HG03139 (cell line): Measurements from ENCODE around the gene AREL1.
"Not testable (repeated sequence)": the region's sequence is repeated elsewhere in the genome, so short reads cannot be mapped to it uniquely, and the experiment has no call there.

Experiments used
- ATAC-seq: cut with Tn5 transposase; IDR thresholded peaks from one replicate; pipeline ENCODE4 v1.9.1; 2021; ENCODE audit not compliant: unreplicated experiment

The AREL1 gene, protein sequence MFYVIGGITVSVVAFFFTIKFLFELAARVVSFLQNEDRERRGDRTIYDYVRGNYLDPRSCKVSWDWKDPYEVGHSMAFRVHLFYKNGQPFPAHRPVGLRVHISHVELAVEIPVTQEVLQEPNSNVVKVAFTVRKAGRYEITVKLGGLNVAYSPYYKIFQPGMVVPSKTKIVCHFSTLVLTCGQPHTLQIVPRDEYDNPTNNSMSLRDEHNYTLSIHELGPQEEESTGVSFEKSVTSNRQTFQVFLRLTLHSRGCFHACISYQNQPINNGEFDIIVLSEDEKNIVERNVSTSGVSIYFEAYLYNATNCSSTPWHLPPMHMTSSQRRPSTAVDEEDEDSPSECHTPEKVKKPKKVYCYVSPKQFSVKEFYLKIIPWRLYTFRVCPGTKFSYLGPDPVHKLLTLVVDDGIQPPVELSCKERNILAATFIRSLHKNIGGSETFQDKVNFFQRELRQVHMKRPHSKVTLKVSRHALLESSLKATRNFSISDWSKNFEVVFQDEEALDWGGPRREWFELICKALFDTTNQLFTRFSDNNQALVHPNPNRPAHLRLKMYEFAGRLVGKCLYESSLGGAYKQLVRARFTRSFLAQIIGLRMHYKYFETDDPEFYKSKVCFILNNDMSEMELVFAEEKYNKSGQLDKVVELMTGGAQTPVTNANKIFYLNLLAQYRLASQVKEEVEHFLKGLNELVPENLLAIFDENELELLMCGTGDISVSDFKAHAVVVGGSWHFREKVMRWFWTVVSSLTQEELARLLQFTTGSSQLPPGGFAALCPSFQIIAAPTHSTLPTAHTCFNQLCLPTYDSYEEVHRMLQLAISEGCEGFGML

DNA sequence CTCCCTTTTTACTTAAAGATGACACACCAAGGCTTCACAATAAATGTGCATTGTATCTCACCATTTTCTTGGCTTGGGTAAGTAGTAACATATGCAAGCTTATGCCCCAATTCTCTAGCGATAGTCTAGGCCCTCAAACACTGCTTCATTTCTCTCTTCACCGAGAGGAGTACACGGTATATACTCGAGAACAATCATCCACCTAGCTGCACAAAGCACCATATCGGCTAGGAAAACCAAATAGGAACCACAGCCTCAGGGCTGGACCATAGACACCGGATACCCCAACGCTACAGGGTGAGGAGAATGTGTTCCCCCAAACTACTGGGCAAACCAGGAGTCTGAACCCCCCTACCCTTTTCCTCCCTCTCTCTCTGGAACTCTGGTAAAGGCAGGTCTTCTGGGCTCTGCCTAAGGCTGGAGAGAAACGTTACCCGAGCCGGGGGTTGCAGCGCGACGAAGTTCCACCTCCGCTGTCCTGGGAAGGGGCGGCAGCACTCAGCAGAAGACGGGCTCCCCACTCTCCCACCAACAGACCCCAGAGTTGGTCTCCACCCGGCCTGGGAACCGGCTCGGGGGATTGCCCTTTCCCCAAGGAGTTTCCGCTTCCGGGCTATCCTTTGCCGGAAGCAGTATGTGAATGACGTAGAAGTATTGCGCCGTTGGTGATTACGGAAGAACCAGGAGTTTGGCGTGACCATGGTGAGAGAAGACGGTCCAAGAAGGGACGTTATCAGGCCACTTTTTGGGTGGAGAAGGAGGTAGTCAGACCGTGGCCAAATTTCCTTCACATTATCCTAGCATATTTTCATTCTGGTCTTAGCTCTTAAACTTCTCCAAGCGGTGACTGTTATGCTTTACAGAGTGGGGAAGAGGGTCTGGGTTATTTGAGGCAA, at the start of gene AREL1, which contains the start of gene FCF1:
TSS of gene AREL1 (minus strand) at position 582 of the 896 bp plus-strand sequence. CDS start 27,465 bp downstream, outside the sequence.
TSS of gene FCF1 (plus strand) at position 646 of the 896 bp plus-strand sequence. CDS start at position 700, 54 bp downstream.
- ATAC-seq = peak; percentile 92

DNA sequence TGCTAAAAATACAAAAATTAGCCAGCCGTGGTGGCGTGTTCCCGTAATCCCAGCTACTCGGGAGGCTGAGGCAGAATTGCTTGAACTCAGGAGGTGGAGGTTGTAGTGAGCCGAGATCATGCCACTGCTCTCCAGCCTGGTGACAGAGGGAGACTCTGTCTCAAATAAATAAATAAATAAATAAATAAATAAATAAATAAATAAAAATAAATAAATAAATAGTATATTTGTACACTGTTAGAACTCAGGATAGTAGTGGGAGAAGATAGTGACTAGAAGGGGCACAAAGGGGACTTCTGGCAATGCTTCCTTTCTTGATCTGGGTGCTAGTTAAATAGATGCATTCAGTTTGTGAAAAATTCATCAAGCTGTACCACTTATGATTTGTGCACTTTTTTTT, 45.6 kb upstream of the AREL1 start:
- not testable (repeated sequence) for ATAC-seq

DNA sequence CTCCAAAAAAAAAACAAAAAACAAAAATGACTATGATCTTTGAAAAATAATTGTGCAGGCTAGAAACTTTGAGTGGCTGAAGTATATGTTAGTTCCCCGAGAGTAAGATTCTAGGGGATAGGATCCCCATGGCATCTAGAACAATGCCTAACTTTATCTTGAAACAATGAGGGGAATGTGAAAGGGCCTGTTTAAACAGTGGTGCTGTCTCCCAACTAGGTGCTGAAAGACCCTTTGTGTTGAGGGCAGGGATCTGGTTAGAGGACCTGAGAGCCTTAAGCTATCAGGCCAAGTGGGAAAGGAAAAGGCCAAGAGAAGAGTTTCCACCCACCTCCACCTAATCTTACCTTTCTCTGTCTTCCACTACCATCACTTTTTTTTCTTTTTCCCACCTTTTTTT, 43.4 kb upstream of the AREL1 start:
- ATAC-seq = no peak

DNA sequence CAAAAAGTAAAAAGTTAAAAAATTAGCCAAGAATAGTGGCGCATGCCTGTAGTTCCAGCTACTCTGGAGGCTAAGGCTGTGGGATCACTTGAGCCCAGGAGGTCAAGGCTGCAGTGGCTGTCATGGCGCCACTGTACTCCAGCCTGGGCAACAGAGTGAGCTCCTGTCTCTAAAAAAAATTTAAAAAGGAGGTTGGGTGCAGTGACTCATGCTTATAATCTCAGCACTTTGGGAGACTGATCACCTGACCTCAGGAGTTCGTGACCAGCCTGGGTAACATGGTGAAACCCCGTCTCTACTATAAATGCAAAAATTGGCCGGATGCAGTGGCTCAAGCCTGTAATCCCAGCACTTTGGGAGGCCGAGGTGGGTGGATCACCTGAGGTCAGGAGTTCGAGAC, 42.0 kb upstream of the AREL1 start:
- no peak for ATAC-seq

DNA sequence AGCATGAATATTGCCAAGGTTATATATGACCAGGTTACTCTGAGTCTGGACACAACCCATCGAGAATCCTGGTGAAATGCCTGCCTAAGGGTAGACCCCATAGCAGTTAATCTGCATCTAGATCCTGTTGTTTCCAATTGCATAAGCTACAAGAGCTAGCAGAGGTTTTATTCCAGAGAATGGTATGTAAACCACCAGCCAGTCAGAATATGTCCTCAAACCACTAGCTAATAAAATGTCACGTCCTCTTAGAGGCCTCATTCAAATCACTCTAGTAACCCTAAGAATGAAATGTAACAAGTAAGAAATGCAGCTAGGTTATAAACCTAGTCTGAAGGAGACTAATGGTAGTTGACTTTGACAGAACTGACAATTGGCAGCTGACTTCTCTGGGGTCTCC, 41.3 kb upstream of the AREL1 start:
- no peak for ATAC-seq

DNA sequence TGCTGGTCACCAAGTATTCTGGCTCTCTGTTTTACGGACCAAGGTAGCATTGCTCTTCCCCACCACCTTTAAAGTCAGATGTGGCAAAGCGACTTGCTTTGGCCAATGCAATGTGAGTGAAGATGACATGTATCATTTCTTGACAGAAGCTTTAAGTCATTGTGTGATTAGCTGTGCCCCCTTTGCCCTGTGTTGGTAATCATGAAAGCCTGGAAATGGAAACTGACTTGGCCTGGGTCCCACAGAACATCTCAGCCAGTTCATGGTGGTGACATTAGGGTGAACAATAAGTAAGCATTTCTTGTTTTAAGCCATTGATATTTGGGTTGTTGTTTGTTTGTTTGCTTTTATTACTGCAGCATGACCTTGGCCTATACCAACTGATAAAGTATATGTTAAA, 34.4 kb upstream of the AREL1 start:
- no peak for ATAC-seq

DNA sequence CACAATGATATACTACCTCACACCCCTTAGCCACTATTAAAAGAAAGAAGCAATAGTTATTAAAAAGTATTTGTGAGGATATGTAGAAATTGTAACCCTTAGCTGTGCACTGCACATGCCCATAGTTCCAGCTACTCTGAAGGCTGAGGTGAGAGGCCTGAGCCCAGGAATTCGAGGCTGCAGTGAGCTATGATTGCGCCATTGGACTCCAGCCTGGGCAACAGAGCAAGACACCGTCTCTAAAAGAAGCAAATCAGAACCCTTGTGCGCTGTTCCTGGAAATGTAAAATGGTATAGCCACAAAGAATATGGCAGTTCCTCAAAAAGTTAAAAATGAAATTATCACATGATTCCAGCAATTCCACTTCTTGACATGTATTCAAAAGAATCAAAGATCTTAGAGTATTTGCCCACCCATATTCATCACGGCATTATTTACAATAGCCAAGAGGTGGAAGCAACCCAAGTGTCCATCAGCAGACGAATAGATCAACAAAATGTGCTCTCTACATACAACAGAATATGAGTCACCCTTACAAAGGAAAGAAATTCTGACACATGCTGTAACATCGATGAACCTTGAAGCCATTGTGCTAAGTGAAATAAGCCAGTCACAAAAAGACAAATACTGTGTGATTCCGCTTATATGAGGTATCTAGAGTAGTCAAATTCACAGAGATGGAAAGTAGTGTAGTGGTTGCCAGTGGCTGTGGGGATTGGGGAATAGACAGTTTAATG, 26.6 kb upstream of the AREL1 start:
- ATAC-seq = no peak

DNA sequence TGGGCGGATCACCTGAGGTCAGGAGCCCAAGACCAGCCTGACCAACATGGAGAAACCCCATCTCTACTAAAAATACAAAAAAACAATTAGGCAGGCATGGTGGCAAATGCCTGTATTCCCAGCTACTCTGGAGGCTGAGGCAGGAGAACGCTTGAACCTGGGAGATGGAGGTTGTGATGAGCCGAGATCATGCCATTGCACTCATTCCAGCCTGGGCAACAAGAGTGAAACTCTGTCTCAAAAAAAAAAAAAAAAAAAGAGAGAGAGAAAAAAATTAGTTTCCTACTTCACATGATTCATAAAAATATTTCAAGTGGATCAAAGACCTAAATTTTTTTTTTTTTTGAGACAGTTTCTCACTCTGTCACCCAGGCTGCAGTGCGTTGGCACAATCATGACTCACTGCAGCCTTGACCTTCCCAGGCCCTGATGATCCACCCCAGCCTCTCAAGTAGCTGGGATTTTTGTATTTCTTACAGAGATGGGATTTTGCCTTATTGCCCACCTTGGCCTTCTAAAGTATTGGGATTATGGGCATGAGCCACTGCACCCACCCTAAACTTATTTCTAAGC, 25.0 kb upstream of the AREL1 start:
- ATAC-seq = no peak

DNA sequence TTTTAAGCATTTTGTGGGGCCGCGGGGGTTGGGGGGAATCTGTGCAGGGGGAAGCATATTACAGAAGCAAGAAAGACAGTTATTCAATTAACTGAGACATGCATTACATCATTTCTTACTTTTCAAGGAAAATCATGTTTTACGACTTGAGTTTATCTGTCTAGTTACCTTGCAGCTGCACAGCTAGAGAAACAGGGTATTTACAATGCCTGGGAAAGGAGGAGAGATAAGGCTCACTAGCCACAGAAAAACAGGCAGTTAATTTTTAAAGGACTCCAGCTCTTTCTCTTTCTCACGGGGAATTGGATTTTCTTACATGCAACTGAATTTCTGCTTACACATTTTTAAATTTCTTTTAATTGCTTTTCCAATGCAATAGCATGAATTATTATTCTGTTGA, 22.2 kb upstream of the AREL1 start:
- ATAC-seq = no peak

DNA sequence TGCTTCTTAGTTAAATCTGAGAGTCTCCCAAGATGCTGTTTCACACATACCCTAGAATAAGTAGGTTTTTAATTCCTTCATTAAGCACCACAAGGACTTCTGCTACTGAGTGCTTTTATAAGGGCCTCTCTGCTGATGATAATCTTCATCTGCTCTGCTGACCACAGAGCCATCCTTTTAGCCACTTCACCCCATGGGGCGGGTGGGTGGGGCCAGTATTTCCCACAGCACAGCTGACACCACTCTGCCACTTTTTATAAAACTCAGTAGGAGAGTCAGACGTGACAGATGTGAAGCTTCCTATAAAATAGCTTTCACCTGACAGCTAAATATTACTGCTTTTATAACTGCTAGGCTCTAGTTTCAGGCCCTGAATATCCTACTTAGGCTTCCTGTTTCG, 20.3 kb upstream of the AREL1 start:
- ATAC-seq = no peak

DNA sequence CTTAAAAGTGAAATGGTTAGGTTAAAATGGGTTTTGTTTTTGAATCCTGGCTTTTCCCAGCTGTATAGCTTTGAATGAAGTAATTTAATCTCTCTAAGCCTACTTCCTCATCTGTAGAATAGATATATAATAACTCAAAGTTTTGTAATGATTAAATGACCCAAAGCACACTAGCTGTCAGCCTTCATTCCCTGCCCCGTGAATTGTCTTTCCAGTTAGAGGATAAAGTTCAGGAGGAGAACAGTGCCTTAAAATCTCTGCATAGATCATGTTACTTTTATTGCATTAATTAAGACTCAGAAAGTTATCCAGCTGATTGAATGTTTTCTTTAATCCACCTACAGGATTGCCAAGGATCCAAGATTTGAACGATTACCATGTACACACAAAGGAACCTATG, 19.5 kb upstream of the AREL1 start:
- ATAC-seq = no peak

DNA sequence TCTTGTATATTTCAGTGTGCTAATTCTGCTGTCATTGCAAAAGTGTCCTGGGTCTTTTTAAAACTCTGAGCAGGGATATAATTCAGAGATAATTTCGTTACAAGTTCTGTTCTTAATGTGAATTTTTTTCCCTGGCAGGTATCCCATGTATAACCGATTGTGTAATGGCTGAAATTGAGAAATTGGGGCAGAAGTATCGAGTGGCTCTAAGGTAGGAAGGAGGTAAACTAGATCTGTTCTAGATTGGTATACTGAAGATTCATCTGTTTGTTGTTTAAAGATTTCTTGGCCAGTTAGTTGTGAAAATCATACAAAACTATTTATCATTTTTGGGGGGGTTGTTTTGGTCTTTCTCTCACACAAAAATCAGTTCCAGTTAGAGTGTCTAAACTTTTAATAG, 10.3 kb upstream of the AREL1 start:
- ATAC-seq = no peak

DNA sequence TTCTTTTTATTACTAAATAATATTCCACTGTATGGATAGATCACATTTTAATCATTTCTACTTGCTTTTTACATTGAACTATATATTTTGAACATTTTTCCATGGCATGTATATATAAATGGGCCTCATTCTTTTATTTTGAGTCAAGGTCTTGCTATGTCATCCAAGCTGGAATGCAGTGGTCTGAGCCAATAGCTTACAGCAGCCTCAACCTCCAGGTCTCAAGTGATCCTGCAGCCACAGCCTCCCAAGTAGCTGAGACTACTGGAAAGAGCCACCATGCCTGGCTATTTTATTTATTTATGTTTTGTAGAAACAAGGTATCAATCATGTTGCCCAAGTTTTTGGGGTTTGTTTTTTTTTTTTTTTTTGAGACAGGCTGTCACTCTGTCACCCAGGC, 7.6 kb upstream of the AREL1 start:
- ATAC-seq = no peak

DNA sequence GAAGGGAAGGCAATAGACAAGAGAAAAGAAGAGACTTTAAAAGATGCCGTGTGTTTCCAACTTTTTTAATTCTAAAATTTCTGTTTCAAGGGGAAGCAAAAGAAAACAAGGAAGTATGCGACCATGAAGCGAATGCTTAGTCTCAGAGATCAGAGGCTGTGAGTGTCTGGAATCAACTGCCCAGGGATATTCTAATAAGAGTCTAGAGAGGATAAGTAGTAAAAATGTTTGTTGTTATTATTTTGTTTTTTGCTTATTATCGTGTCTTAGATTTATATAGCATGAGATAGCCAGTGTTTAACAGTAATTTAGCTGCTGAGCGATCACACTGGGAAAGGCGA, 485 bp upstream of the AREL1 start:
- no peak for ATAC-seq

DNA sequence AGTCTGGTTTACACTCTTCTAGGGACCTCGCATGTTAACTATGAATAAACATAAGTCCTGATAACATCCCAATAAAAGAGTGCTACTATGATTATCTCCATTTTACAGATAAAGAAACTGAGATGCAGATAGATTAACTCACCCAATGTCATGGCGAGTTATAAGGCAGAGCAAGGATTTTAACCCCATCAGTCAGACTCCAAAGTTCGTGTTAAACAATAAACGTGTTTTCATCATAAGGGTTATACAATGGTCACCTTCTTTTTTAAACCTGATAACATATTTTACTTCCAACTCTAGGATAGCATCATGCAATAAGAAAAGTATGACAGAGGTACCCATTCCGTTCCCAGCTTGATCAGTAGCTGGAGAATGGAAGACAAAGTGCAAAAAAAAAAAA, 1.2 kb downstream of the AREL1 start:
- no peak for ATAC-seq

DNA sequence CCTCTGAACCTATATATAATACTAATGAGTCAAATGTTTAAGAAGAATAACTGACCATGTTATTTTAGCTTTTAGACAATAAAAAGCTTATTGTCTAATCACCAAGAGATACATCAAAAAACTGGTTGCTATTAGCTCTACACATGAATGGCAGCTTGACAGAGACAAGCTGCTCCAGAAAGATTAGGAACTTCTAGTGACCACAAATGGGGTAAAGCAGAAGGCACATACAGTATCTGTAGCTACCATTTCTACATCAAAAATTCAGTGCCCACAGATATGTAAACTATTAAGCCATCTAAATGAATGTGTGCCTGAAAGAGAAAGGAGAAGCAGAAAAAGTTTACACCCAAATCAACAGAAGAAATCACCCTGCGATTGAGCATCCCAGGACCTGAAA, 2.4 kb downstream of the AREL1 start:
- ATAC-seq = no peak

DNA sequence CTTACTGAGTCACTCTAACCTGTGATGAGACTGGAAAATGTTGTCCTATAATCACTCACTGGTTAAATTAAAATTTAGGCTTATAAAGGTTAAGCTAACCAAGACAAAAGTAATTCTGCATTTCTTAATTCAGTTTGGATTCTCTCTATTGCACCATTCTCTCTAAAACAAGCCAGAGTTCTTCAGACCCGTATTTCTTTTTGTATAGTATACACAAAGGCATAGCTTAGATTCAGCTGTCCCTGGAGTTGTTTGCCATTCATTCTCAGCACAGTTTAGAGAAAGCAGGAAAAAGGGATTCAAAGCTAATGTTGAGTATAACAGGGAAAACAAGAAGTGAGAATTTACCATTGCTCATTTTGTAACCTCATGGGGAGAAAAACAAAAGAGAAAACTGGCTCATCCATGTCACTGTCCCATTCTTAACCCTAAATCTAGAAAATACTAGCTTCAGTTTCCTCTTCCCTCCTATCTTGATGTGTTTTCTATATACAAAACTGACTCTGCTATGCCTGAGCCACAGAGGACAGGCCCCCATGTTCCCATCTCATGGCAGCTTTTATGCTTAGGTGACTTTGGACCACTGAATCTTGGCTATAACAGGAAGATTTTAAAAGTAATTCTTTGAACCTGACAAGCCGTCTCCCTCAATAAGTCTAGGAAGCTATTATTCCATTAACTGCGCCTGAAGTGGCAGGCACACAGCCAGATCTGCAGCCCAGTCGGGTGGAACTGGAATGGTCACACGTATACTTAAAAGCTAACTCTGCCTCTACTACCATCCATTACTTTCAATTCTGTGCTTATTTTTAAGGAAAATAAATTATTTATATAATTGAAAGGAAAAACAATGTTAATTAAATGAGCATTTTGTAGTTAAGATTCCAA, 7.0 kb downstream of the AREL1 start:
- ATAC-seq = no peak

DNA sequence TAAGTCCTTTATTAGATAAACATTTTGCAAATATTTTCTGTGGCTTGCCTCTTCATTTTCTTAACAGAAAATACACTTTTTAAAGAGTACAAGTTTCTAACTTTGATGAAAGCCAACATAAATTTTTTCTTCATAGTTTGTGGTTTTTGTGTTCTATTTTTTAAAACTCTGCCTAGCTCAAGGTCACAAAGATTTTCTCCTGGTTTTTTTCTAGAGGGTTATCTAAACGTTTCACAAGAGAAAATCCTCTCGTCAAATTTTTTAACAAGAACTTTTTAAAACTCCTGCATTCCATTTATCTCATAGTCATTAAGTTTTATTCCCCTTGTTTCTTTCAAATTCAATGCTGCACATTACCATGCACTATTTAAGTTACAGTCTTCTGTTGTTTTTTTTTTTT, 8.2 kb downstream of the AREL1 start:
- ATAC-seq = no peak

DNA sequence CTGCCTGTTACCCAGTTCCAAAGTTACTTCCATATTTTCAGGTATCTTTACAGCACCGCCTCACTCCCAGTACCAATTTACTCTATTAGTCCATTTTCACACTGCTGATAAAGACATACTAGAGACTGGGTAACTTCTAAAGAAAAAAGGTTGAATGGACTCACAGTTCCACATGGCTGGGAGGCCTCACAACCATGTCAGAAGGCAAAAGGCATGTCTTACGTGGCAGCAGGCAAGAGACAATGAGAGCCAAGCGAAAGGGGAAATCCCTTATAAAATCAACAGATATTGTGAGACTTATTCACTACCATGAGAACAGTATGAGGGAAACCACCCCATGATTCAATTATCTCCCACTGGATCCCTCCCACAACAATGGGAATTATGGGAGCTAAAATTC, 9.8 kb downstream of the AREL1 start:
- ATAC-seq = no peak
